K562 (cell line): Measurements from ENCODE around the gene GNAI2. TPM values are rescaled to one million over a fixed set of nuclear protein-coding genes. Genes with fewer than 3 reads are reported as not detected.

Experiments used
- ATF3 ChIP-seq, 2 experiments: fragments of 450-650 bp in 1 of 2; sonication (generic) in 1 of 2; formaldehyde crosslinking in 1 of 2; IDR thresholded peaks in 1 of 2; conservative IDR thresholded peaks in 1 of 2; 2 replicates each; pipeline versions ENCODE4 v1.6.1 to v1.8.1; 2016 to 2023; ENCODE audit warnings: mild to moderate bottlenecking in 2 of 2, moderate library complexity in 2 of 2, inconsistent platforms in 1 of 2, missing genetic modification reagents in 1 of 2
- BCOR ChIP-seq: fragments of 450-650 bp; IDR thresholded peaks from 2 replicates; pipeline ENCODE4 v1.6.1; 2016
- DPF2 ChIP-seq: fragments of 450-650 bp; IDR thresholded peaks from 2 replicates; pipeline ENCODE4 v1.6.1; 2016
- EGR1 ChIP-seq: fragments of 450-650 bp; conservative IDR thresholded peaks from 2 replicates; pipeline ENCODE4 v1.6.1; 2017; ENCODE audit warnings: mild to moderate bottlenecking
- ELK3 ChIP-seq: fragments of 450-650 bp; formaldehyde crosslinking; IDR thresholded peaks from 2 replicates; pipeline ENCODE4 v1.4.0; 2020; ENCODE audit warnings: mild to moderate bottlenecking
- FOSL1 ChIP-seq: fragments of 200-800 bp; sonication (Bioruptor generic); conservative IDR thresholded peaks from 2 replicates; pipeline ENCODE4 v1.6.1; 2016; ENCODE audit warnings: missing genetic modification characterization, missing compliant biosample characterization
- KDM1A ChIP-seq, 2 experiments: fragments of 450-650 bp; IDR thresholded peaks; 2 replicates each; pipeline ENCODE4 v1.6.1; 2016; ENCODE audit warnings: mild to moderate bottlenecking in 2 of 2
- RBM25 ChIP-seq: fragments of 200-400 bp; formaldehyde crosslinking; IDR thresholded peaks from 2 replicates; pipeline ENCODE4 v1.6.1; 2018; ENCODE audit warnings: low read length, low read depth, moderate library complexity; ENCODE audit not compliant: severe bottlenecking
- SMARCA5 ChIP-seq: fragments of 450-650 bp; IDR thresholded peaks from 2 replicates; pipeline ENCODE4 v1.6.1; 2016
- TAL1 ChIP-seq: fragments of 450-650 bp; IDR thresholded peaks from 2 replicates; pipeline ENCODE4 v1.6.1; 2016; ENCODE audit warnings: mild to moderate bottlenecking
- TCF3 ChIP-seq: sonication (generic); formaldehyde crosslinking; IDR thresholded peaks from 2 replicates; pipeline ENCODE4 v1.4.0; 2020; ENCODE audit warnings: mild to moderate bottlenecking, missing genetic modification reagents
- ZNF398 ChIP-seq: fragments of 250-450 bp; sonication (Bioruptor Pico); IDR thresholded peaks from 2 replicates; pipeline ENCODE4 v1.8.0; 2021; ENCODE audit warnings: moderate library complexity, mild to moderate bottlenecking, inconsistent platforms
- polyA plus RNA-seq, 8 experiments: library from polyadenylated mRNA; depleted of rRNA in 4 of 8; stranded (reverse) in 5 of 8; unstranded in 3 of 8; fragments of >200 nt; fragmentation: Nextera tagmentation in 2 of 8; fragmentation: Illumina TruSeq in 1 of 8; extraction: Ambion mirVana in 2 of 8; extraction: Trizol in 1 of 8; gene quantifications; 2 replicates each; pipeline versions ENCODE4 v1.2.1 to v1.2.3, GENCODE V29; 2011 to 2014; ENCODE audit warnings: inconsistent platforms in 1 of 8, missing spikeins in 1 of 8
- total RNA-seq, 7 experiments: library from RNA; depleted of rRNA in 6 of 7; stranded (reverse); fragments of >200 nt in 6 of 7; fragmentation: Illumina TruSeq in 2 of 7; extraction: Trizol in 2 of 7; gene quantifications; 2 replicates each; pipeline versions ENCODE4 v1.2.1 to v1.2.3, GENCODE V29; 2011 to 2021; ENCODE audit warnings: low replicate concordance in 1 of 7

Gene GNAI2
- total and polyA plus RNA-seq, 9 of the 15 experiments (the other 6 are each of a cell fraction or from before 2014, with no cell fraction given) = 1.1 to 72.2 (median 42.7) TPM

GRCh38 chr3:50251220-50251619 is 15.2 kb downstream of the GNAI2 start (continued):
- TF ChIP-seq ZNF398 (CRISPR knock-in tag) (no peak), TAL1 (peak; percentile 26; the same call in 1 of the 2 replicates), RBM25 (peak; percentile 76), TCF3 (peak; percentile 25; the same call in 1 of the 2 replicates), DPF2 (peak; percentile 39; the same call in 1 of the 2 replicates), BCOR (peak; percentile 74), ATF3 (IDR thresholded peaks at IDR 0.05) (peak; percentile 41; the same call in 1 of the 2 replicates), ATF3 (CRISPR knock-in tag; conservative IDR thresholded peaks at IDR 0.05) (no peak), EGR1 (peak; percentile 84), KDM1A (IDR thresholded peaks at IDR 0.05) (peak; percentile 97 to 98), ELK3 (no peak), FOSL1 (tag) (peak; percentile 73), SMARCA5 (0 out of 2 replicates have a peak, but pooled peaks have one; percentile 21)
- TF ChIP-seq, all 486 proteins: peak for 18
